GM19239 (cell line): ENCODE measurements around the gene ATAD3A.
"Not testable (repeated sequence)": the region's sequence is repeated elsewhere in the genome, so short reads cannot be mapped to it uniquely, and the experiment has no call there.

Experiments used
- DNase-seq: peaks from one replicate; pipeline ENCODE4 v3.0.0; 2011; ENCODE audit warnings: low spot score; ENCODE audit not compliant: insufficient read length
- FAIRE-seq: peaks from 2 replicates; lab custom pipeline; 2011; peaks lifted over from hg19 to GRCh38; lab: Jason Lieb, UNC

Gene ATAD3A

GRCh38 chr1:1519805-1520505 lies 8.0 kb downstream of the ATAD3A start:
- not testable (repeated sequence) for FAIRE-seq, DNase-seq

- DNase-seq = no peak
- FAIRE-seq = no peak
These were observed 9.4 kb downstream of the ATAD3A start for GRCh38 chr1:1521331-1521730.

DNA sequence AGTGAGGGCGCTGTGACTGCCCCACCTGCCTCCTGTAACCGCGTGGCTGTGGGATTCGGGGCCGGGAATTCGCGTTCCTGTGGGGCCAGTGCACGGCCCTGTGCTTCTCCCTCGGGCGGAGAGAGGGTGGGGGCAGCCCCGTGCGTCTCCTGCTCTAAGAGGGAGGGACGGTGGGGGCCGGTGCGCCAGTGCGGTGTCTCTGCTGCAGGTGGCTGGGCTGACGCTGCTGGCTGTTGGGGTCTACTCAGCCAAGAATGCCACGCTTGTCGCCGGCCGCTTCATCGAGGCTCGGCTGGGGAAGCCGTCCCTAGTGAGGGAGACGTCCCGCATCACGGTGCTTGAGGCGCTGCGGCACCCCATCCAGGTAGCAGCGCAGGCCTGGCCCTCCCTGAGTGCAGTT lies 10.6 kb downstream of the ATAD3A start:
- FAIRE-seq, DNase-seq: not testable (repeated sequence)

GRCh38 chr1:1523226-1523625 lies 11.3 kb downstream of the ATAD3A start:
- FAIRE-seq, DNase-seq: not testable (repeated sequence)

GRCh38 chr1:1523651-1524050 lies 11.7 kb downstream of the ATAD3A start:
- FAIRE-seq, DNase-seq: not testable (repeated sequence)

GRCh38 chr1:1524750-1525383 lies 12.9 kb downstream of the ATAD3A start:
- not testable (repeated sequence) for DNase-seq, FAIRE-seq

DNA sequence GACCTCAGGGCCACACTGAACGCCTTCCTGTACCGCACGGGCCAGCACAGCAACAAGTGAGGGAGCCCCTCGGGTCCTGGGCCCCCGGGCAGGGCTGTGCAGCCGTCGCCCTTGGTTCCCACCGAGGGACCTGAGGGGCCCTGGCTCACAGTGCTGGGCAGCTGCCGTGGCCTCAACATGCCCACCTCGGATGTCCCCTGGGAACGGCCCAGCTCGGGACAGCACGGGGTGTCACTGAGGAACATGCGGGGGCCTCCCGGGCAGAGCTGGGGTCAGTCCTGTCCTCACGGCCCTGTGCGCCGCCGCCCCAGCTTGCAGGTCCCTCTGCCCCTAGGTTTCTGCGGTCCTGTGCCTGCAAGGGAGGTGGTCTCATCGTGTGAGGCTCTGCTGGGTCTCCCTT lies 14.5 kb downstream of the ATAD3A start:
- DNase-seq, FAIRE-seq: not testable (repeated sequence)

DNA sequence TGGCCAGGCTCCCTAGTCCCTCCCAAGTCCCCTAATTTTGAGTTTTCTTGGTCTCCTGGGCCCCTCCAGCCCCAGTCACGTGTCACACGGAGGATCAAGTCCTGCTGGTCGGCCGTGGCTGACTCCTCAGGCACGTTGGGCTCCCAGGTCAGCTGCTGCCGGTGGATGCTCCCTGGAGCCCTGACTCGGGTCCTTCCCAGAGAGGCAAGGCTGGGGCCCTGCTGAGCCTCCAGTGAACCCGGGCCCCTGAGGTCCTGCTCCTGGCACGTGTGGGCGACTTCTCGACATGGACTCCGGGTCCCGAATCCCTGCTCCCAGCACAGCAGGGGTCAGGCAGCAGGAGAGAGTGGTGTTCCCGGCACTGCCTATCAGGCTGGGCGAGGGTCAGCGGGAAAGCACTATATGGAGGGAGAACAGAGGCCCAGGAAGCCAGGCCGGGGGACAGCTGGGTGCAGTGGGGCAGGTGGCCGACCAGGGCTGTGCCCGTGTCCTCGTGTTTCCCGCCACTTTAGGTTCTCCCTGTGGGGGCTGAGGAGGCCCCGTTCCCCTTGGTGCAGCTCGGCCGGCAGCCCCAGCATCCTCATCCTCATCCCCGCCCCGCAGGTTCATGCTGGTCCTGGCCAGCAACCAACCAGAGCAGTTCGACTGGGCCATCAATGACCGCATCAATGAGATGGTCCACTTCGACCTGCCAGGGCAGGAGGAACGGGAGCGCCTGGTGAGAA lies 15.3 kb downstream of the ATAD3A start:
- FAIRE-seq (no peak), DNase-seq (no peak)

DNA sequence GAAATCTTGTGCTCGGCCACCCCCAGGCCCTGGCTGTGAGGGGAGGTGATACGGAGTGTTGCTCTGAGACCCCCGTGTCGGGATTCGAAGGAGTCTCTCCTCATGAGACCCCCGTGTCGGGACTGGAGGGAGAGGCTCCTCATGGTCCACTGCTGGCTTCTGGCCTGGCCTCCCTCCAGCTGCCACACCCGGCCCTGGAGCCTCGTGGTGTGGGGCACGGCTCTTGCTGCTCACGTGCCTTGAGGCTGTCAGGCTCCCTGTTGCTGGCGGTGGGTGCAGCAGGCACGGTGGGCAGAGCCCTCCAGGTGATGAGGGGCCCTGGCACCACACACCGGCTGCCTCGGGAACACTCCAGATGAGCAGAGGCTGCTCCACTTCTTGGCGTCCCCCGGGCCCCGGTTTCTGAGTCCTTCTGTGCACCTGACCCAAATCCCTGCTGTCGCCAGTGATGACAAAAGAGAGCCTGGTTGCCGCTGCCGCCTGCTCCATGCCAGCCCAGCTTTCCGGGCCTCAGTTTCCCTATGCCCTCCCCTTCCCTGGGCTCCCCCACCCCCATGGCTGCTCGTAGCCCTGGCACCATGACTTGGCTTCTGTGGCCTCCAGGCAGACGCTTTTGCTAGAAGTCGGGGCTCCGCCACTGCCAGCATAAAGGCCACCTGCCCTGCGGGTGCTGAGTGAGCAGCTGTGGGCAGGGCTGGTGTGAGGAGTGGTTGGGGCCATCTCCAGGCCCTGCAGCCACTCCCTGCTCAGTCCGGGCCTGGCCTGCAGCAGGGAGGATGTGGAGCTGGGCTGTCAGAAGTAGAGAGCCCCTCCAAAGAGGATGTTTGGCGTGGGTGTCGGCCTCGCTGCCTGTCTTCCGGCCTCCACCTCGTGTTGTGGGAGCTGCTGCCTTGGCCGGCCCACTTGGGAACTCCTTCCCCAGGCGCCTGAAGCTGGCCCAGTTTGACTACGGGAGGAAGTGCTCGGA lies 16.6 kb downstream of the ATAD3A start:
- FAIRE-seq = no peak
- no peak for DNase-seq

GRCh38 chr1:1529321-1529720 lies 17.4 kb downstream of the ATAD3A start:
- DNase-seq = no peak
- no peak for FAIRE-seq

DNA sequence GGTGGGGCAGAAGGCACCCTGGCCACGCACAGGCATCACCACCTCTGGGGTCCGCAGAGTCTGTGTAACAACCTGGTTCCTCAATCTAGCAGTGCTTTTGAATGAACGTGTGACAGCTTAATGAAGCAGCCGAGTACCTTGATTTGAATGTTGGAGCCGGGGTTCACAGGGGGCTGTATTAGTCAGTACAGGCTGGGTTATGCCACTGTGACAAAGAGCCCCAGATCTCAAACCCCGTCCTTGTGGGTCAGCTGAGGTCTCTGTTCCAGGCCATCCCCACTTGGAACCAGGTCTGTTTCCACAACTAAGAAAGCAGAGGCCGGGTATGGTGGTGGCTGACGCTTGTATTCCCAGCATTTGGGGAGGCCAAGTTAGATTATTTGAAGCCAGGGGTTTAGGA lies 18.0 kb downstream of the ATAD3A start:
- FAIRE-seq = no peak
- no peak for DNase-seq

GRCh38 chr1:1531947-1532346 lies 20.0 kb downstream of the ATAD3A start:
- no peak for FAIRE-seq

GRCh38 chr1:1533176-1533893 lies 21.4 kb downstream of the ATAD3A start:
- DNase-seq, FAIRE-seq: not testable (repeated sequence)

More at GRCh38 chr1:1531947-1532346, 20.0 kb downstream of the ATAD3A start:
- no peak for DNase-seq

DNA sequence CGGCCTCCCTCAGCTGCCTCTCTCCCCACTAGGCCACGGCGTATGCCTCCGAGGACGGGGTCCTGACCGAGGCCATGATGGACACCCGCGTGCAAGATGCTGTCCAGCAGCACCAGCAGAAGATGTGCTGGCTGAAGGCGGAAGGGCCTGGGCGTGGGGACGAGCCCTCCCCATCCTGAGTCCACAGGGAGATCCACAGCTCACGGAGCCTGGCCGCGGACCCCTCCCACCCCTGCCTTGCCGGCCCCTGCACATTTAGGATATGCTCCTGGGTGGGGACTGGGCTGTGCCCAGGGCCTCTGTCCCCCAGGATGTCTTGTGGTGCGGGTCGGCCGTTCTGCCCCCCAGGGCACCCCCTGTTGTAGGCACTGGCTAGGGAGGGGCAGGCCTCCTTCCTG lies 21.9 kb downstream of the ATAD3A start:
- DNase-seq = not testable (repeated sequence)

GRCh38 chr1:1534401-1535154 lies 22.6 kb downstream of the ATAD3A start:
- DNase-seq = no peak
- no peak for FAIRE-seq

More for the DNA sequence above, 21.9 kb downstream of the ATAD3A start:
- not testable (repeated sequence) for FAIRE-seq

GRCh38 chr1:1535201-1536018 lies 23.4 kb downstream of the ATAD3A start:
- FAIRE-seq (no peak), DNase-seq (no peak)

GRCh38 chr1:1536019-1536937 lies 24.3 kb downstream of the ATAD3A start:
- FAIRE-seq (no peak), DNase-seq (no peak)
